ENCODE data around the gene WDR49.

GRCh38 chr3:167649746-167650145, 4.0 kb downstream of the WDR49 start:
- no peak for TF ChIP-seq CTCF (IDR thresholded peaks at IDR 0.05)
- no peak for TF ChIP-seq EZH2 (IDR thresholded peaks at IDR 0.05; ENCODE audit: borderline replicate concordance, insufficient read depth, low read depth, low read length, poor library complexity, severe bottlenecking)

All from B cell (primary cell).